Spleen (tissue), 11 donors: Measurements from ENCODE around the gene IGF1R. TPM values are rescaled to one million over a fixed set of nuclear protein-coding genes. Genes with fewer than 3 reads are reported as not detected.

Source experiments
- DNase-seq: peaks from one replicate; pipeline ENCODE4 v3.0.0-alpha.2; 2020
- H3K27ac ChIP-seq, 8 donors: fragments of 200-600 bp; sonication (generic) in 7 of 8; 1 replicate in 4 of 8; 2 replicates in 4 of 8; pipeline versions ENCODE4 v1.5.0 to v1.8.0; 2016 to 2021; ENCODE audit warnings: inconsistent platforms in 4 of 8, mild to moderate bottlenecking in 4 of 8, moderate library complexity in 1 of 8
- H3K27me3 ChIP-seq, 7 donors: fragments of 200-600 bp; sonication (generic) in 6 of 7; replicated peaks in 1 of 7; 1 replicate in 4 of 7; 2 replicates in 3 of 7; pipeline versions ENCODE4 v1.5.0 to v1.8.0; 2016 to 2021; ENCODE audit warnings: inconsistent platforms in 3 of 7, mild to moderate bottlenecking in 1 of 7
- H3K36me3 ChIP-seq, 6 donors: fragments of 200-600 bp; sonication (generic) in 5 of 6; 1 replicate in 4 of 6; 2 replicates in 2 of 6; pipeline versions ENCODE4 v1.5.0 to v1.8.0; 2016 to 2021; ENCODE audit warnings: inconsistent platforms in 2 of 6
- H3K4me1 ChIP-seq, 6 donors: fragments of 200-600 bp; sonication (generic) in 5 of 6; 1 replicate in 3 of 6; 2 replicates in 3 of 6; pipeline versions ENCODE4 v1.5.0 to v1.8.0; 2016 to 2021; ENCODE audit warnings: inconsistent platforms in 3 of 6
- H3K4me3 ChIP-seq, 8 donors: fragments of 200-600 bp; sonication (generic) in 7 of 8; 1 replicate in 4 of 8; 2 replicates in 4 of 8; pipeline versions ENCODE4 v1.5.0 to v1.8.0; 2016 to 2021; ENCODE audit warnings: inconsistent platforms in 4 of 8, mild to moderate bottlenecking in 4 of 8, moderate library complexity in 2 of 8
- H3K9me3 ChIP-seq, 8 donors: fragments of 200-600 bp; sonication (generic) in 7 of 8; 1 replicate in 4 of 8; 2 replicates in 4 of 8; pipeline versions ENCODE4 v1.5.0 to v1.8.0; 2016 to 2021; ENCODE audit warnings: inconsistent platforms in 4 of 8
- POLR2A ChIP-seq, 3 donors: fragments of 450-650 bp; IDR thresholded peaks; one replicate each; pipeline ENCODE4 v1.5.1; 2017; ENCODE audit warnings: antibody characterized with exemption in 3 of 3, mild to moderate bottlenecking in 1 of 3
- POLR2AphosphoS5 ChIP-seq, 3 donors: sonication (generic); formaldehyde crosslinking; IDR thresholded peaks; one replicate each; pipeline ENCODE4 v1.5.1; 2017; ENCODE audit warnings: antibody characterized with exemption in 3 of 3
- WGBS, 5 donors: extraction: QIAGEN DNeasy Blood & Tissue Kit in 3 of 5; methylation state at CpG; one replicate each; pipeline versions ENCODE4 v1.1.5 to v1.1.7; 2013 to 2018; 5-methylcytosine and 5-hydroxymethylcytosine counted together
- intact Hi-C: fragments of 100-400 bp; cut with DNase I; formaldehyde crosslinking; loops from one replicate; pipeline ENCODE4 v1.15.0; 2023; ENCODE audit warnings: low total_unique reads
- polyA plus RNA-seq, 3 donors: library from polyadenylated mRNA; stranded (reverse); fragments of 200-250 nt; gene quantifications; one replicate each; pipeline ENCODE4 v1.2.1, GENCODE V29; 2013
- total RNA-seq, 7 donors: library from RNA; depleted of rRNA in 3 of 7; stranded (reverse); fragments of >200 nt in 3 of 7; fragmentation: NEBNext Ultra II Directional in 4 of 7; extraction: Animal tissue kit (Norgen Biotek cat#: 25700) in 4 of 7; gene quantifications; one replicate each; pipeline versions ENCODE4 v1.1.0 to v1.2.1, GENCODE V29; 2016 to 2021
- TF ChIP-seq, protein P1 (sequence below), 11 experiments: fragments of 200-600 bp in 7 of 11; fragments of 450-650 bp in 4 of 11; sonication (generic) in 4 of 11; IDR thresholded peaks in 8 of 11; conservative IDR thresholded peaks in 3 of 11; 1 replicate in 7 of 11; 2 replicates in 4 of 11; pipeline versions ENCODE4 v1.4.0 to v1.8.0; 2016 to 2021; ENCODE audit warnings: antibody characterized with exemption in 11 of 11, inconsistent platforms in 4 of 11, mild to moderate bottlenecking in 1 of 11
- donor health status: healthy with polysubstance abuse.
- donor health status: DM: no; HTN: no; CAD: no; lungs with moderate emphysema.
- donor health status: DM: no; HTN: no; CAD: no.
- donor health status: Bipolar disorder and iron deficiency.
- donor health status: healthy.
- donor health status: DM: no; HTN: no; CAD: no.
- donor health status: DM: yes; HTN: yes; CAD: no.

The IGF1R gene
- total and polyA plus RNA-seq, 10 donors, result 1.1 to 104 (median 53.1) TPM

DNA sequence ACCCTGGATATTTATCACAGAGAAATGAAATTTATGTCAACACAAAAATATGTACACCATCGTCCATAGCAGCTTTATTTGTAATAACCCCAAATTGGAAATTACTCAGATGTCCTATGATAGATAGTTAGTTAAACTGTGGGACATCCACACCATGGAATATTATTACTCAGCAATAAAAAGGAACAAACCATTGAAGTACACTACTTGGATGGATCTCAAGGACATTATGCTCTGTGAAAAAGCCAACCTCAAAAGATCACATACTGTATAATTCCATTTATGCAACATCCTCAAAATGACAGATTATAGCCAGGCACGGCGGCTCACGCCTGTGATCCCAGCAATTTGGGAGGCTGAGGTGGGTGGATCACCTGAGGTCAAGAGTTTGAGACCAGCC is 246.0 kb downstream of the IGF1R start:
- Histone ChIP-seq H3K36me3 (peaks cover 0 to 52% (median 6%) of the 10 kb centered on the region in 6 donors), H3K9me3 (no peaks in the 10 kb centered on the region), H3K4me3 (no peak overlapping the region), H3K27me3 (no peaks in the 10 kb centered on the region), H3K27ac (no peak overlapping the region), H3K4me1 (peaks cover 0 to 4% (median 0%) of the 10 kb centered on the region in 6 donors)
- no peak for DNase-seq
- TF ChIP-seq, protein P1, sequence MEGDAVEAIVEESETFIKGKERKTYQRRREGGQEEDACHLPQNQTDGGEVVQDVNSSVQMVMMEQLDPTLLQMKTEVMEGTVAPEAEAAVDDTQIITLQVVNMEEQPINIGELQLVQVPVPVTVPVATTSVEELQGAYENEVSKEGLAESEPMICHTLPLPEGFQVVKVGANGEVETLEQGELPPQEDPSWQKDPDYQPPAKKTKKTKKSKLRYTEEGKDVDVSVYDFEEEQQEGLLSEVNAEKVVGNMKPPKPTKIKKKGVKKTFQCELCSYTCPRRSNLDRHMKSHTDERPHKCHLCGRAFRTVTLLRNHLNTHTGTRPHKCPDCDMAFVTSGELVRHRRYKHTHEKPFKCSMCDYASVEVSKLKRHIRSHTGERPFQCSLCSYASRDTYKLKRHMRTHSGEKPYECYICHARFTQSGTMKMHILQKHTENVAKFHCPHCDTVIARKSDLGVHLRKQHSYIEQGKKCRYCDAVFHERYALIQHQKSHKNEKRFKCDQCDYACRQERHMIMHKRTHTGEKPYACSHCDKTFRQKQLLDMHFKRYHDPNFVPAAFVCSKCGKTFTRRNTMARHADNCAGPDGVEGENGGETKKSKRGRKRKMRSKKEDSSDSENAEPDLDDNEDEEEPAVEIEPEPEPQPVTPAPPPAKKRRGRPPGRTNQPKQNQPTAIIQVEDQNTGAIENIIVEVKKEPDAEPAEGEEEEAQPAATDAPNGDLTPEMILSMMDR (IDR thresholded peaks at IDR 0.05 in 8 of 11, conservative IDR thresholded peaks at IDR 0.05 in 3 of 11), result no peak
- TF ChIP-seq POLR2A (IDR thresholded peaks at IDR 0.05) (no peak), POLR2AphosphoS5 (IDR thresholded peaks at IDR 0.05) (no peak)
- 87 to 96% (median 92%) methylated on average over 4 of the region's 4 CpGs for WGBS, 5 donors
- intact Hi-C loops, result no loop called here

DNA sequence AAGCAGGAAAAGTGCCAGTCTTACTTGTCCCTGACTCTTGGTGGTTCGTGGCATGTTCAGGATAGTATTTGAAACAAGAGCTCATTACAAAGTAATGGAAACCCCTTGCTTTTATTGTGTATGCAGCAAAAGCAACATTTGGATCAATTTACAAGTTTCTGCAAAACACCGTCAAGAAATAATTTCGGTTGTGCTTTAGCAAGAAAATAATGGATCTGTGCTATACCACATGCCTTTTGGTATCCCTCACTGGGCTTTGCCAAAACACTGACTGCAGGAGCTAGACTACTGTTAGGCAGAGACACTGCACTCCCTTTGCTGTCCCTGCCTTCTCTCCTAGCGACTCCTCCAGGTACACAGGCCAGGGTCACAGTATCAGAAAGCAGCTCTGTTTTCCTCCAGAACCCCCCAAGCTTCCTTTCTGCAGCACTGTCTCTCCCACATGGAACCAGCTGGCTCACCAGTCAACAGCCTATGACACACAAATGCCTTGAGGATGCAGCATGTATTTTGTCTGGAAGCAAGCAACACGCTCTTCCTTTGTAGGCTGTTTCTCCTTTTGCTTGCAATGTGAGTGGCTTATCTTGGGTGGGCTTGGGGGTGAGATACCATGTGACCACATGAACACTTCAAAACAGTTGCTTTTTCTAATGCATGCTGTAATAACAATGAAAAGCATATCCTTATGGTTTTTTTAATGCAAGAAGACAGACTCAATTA is 247.8 kb downstream of the IGF1R start:
- WGBS, 5 donors, result 86 to 89% (median 87%) methylated on average over 5 of the region's 5 CpGs
- Histone ChIP-seq H3K36me3 (peaks cover 0 to 56% (median 7%) of the 10 kb centered on the region in 6 donors), H3K4me3 (no peak overlapping the region), H3K27me3 (no peaks in the 10 kb centered on the region), H3K4me1 (peaks cover 0 to 22% (median 6%) of the 10 kb centered on the region in 6 donors), H3K9me3 (no peaks in the 10 kb centered on the region), H3K27ac (no peak overlapping the region)
- TF ChIP-seq POLR2A (IDR thresholded peaks at IDR 0.05) (no peak), POLR2AphosphoS5 (IDR thresholded peaks at IDR 0.05) (no peak)
- TF ChIP-seq, protein P1 (IDR thresholded peaks at IDR 0.05 in 8 of 11, conservative IDR thresholded peaks at IDR 0.05 in 3 of 11), result no peak
- intact Hi-C loops, result no loop called here
- no peak for DNase-seq

DNA sequence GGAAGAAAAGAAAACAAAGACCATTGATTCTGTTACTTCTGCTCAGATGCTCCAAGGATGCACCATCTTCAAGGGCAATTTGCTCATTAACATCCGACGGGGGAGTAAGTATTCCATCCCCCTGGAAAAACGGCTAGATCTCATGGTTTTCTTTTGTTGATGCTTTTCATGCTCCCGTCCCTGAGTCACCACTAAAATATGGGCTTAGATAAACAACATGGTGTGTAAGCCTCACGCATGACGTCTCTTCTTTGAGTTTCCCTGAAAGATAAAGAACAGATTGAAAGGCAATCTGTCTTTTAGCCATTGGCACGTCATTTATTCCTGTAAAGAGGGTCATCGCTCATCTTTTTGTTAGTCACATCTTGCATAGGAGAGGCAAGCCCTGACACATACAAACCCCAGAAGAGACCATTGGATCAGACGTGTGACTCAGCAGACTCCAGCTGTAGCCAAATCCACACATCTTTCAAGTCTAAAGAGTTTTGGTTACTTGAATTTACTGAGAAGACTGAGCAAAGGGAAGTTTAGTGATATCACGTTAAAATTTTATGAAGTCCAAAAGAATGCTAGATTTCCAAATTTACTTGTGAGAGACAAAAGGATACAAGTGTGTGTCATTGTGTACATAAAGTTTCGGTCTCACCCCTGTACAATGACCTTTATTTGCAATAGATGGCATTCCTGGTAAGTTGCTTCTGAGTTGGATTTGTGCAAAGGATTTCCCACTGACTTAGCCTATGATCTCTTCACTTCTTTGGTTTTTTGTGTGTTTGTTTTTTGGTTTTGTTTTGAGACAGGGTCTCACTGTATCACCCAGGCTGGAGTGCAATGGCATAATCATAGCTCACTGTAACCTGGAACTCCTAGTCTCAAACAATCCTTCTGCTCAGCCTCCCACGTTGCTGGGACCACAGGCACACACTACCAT is 248.7 kb downstream of the IGF1R start:
- peaks cover 0 to 30% (median 6%) of the 10 kb centered on the region in 6 donors for H3K4me1 ChIP-seq
- H3K27me3 ChIP-seq, result no peaks in the 10 kb centered on the region
- H3K9me3 ChIP-seq, result no peaks in the 10 kb centered on the region
- H3K36me3 ChIP-seq, result peaks cover 0 to 47% (median 7%) of the 10 kb centered on the region in 6 donors
- no peak overlapping the region for H3K4me3 ChIP-seq
- no peak for TF ChIP-seq POLR2A (IDR thresholded peaks at IDR 0.05)
- no peak for TF ChIP-seq POLR2AphosphoS5 (IDR thresholded peaks at IDR 0.05)
- TF ChIP-seq, protein P1 (IDR thresholded peaks at IDR 0.05 in 8 of 11, conservative IDR thresholded peaks at IDR 0.05 in 3 of 11), result no peak
- DNase-seq, result no peak
- 87 to 96% (median 92%) methylated on average over 12 of the region's 12 CpGs for WGBS, 5 donors
- no peak overlapping the region for H3K27ac ChIP-seq
- intact Hi-C loops, result no loop called here

DNA sequence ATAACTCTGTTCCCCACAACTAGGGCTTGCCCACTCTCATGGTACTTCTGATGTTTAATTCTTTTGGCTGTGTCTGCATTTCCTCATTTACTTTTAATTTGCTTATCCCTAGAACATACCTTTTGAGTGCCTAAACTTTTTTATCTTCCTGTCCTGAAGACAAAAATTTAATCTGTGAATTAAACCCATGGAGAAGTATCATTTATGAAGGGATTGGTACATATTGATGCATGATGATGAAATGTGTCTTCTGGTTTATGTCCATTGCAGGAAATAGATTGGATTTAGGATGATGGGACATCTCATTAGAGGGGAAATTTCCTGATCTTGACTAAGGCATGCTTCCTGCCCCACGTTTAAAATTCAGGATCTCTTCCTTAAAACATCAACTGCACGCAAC is 249.8 kb downstream of the IGF1R start:
- Histone ChIP-seq H3K36me3 (peaks cover 0 to 41% (median 7%) of the 10 kb centered on the region in 6 donors), H3K27ac (no peak overlapping the region), H3K4me1 (peaks cover 0 to 35% (median 6%) of the 10 kb centered on the region in 6 donors), H3K9me3 (no peaks in the 10 kb centered on the region), H3K4me3 (no peak overlapping the region), H3K27me3 (no peaks in the 10 kb centered on the region)
- 52 to 73% (median 58%) methylated on average over 2 of the region's 2 CpGs for WGBS, 5 donors
- intact Hi-C loops, result no loop called here
- no peak for TF ChIP-seq POLR2A (IDR thresholded peaks at IDR 0.05)
- TF ChIP-seq, protein P1 (IDR thresholded peaks at IDR 0.05 in 8 of 11, conservative IDR thresholded peaks at IDR 0.05 in 3 of 11), result no peak
- no peak for TF ChIP-seq POLR2AphosphoS5 (IDR thresholded peaks at IDR 0.05)
- DNase-seq, result no peak
